Hepatocyte (in vitro differentiated cells): ENCODE results near the gene GSN. TPM values are rescaled to one million over a fixed set of nuclear protein-coding genes. Genes with fewer than 3 reads are reported as not detected.

Experiments
- DNase-seq: peaks from one replicate; pipeline ENCODE4 v3.0.0-alpha.2; 2016; ENCODE audit warnings: low spot score
- H2AFZ ChIP-seq: fragments of 200-600 bp; sonication (generic); 2 replicates; pipeline ENCODE4 v1.6.0; 2016; ENCODE audit warnings: antibody characterized with exemption, mild to moderate bottlenecking
- H3K27ac ChIP-seq: fragments of 200-600 bp; sonication (generic); 2 replicates; pipeline ENCODE4 v1.5.1; 2016; ENCODE audit warnings: mild to moderate bottlenecking
- H3K27me3 ChIP-seq: fragments of 200-600 bp; sonication (generic); 2 replicates; pipeline ENCODE4 v1.6.1; 2016
- H3K36me3 ChIP-seq: fragments of 200-600 bp; sonication (generic); replicated peaks from 2 replicates; pipeline ENCODE4 v1.5.1; 2016; ENCODE audit warnings: low read depth; ENCODE audit not compliant: insufficient read depth
- H3K4me1 ChIP-seq: fragments of 200-600 bp; sonication (generic); 2 replicates; pipeline ENCODE4 v1.5.1; 2016; ENCODE audit warnings: mild to moderate bottlenecking, moderate library complexity; ENCODE audit not compliant: insufficient read depth
- H3K4me2 ChIP-seq: fragments of 200-600 bp; sonication (generic); 2 replicates; pipeline ENCODE4 v1.6.0; 2016
- H3K4me3 ChIP-seq: fragments of 200-600 bp; sonication (generic); 2 replicates; pipeline ENCODE4 v1.5.1; 2016; ENCODE audit warnings: mild to moderate bottlenecking
- H3K79me2 ChIP-seq: fragments of 200-600 bp; sonication (generic); 2 replicates; pipeline ENCODE4 v1.6.0; 2017; ENCODE audit warnings: mild to moderate bottlenecking
- H3K9me2 ChIP-seq: fragments of 200-600 bp; sonication (generic); replicated peaks from 2 replicates; pipeline ENCODE4 v1.6.0; 2017; ENCODE audit warnings: mild to moderate bottlenecking; ENCODE audit not compliant: insufficient read depth
- H3K9me3 ChIP-seq: fragments of 200-600 bp; sonication (generic); 2 replicates; pipeline ENCODE4 v1.5.1; 2016; ENCODE audit warnings: low read depth, mild to moderate bottlenecking
- H4K20me1 ChIP-seq: fragments of 200-600 bp; sonication (generic); 2 replicates; pipeline ENCODE4 v1.6.0; 2016; ENCODE audit warnings: mild to moderate bottlenecking; ENCODE audit not compliant: insufficient read depth, poor library complexity, severe bottlenecking
- CTCF ChIP-seq: fragments of 200-600 bp; sonication (generic); IDR thresholded peaks from 2 replicates; pipeline ENCODE4 v1.5.1; 2016; ENCODE audit warnings: antibody characterized with exemption, mild to moderate bottlenecking; ENCODE audit not compliant: poor library complexity
- EZH2 ChIP-seq: fragments of 200-600 bp; sonication (generic); IDR thresholded peaks from 2 replicates; pipeline ENCODE4 v1.6.1; 2016; ENCODE audit warnings: antibody characterized with exemption, mild to moderate bottlenecking, borderline replicate concordance
- EZH2phosphoT487 ChIP-seq: fragments of 200-600 bp; sonication (generic); IDR thresholded peaks from one replicate; pipeline ENCODE4 v1.6.1; 2018; ENCODE audit warnings: antibody characterized with exemption, mild to moderate bottlenecking, low read depth, moderate library complexity; ENCODE audit not compliant: unreplicated experiment, severe bottlenecking
- WGBS: methylation state at CpG from one replicate; pipeline ENCODE4 v1.1.6; 2016; ENCODE audit warnings: low lambda C conversion rate; ENCODE audit errors: missing lambda C conversion rate; 5-methylcytosine and 5-hydroxymethylcytosine counted together
- polyA plus RNA-seq: library from polyadenylated mRNA; unstranded; fragments of >200 nt; fragmentation: Nextera tagmentation; extraction: Ambion mirVana; gene quantifications from 2 replicates; pipeline ENCODE4 v1.2.1, GENCODE V29; 2016
- total RNA-seq: library from RNA; depleted of rRNA; stranded (reverse); fragments of >200 nt; gene quantifications from 2 replicates; pipeline ENCODE4 v1.2.3, GENCODE V29; 2014

GSN gene
- total and polyA plus RNA-seq, 2 experiments from 2014 or later: 396 to 404 TPM

DNA sequence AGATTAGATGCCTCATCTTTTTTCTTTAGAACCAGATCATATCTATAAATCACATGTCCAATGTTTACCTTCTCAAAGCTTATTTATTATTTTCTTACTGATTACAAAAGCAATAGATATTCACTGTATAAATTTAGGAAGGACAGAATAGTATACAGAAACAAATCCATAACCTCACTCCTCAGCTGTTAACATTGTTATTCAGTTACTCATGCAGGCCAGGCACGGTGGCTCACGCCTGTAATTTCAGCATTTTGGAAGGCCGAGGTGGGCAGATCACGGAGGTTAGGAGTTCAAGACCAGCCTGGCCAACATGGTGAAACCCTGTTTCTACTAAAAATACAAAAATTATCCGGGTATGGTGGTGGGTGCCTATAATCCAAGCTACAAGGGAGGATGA, 86.8 kb downstream of the GSN start:
- no peak overlapping the region for H2AFZ ChIP-seq
- no peaks in the 10 kb centered on the region for H3K27me3 ChIP-seq
- H3K36me3 ChIP-seq: no peaks in the 10 kb centered on the region
- TF ChIP-seq CTCF (no peak), EZH2 (no peak), EZH2phosphoT487 (no peak)
- peak overlapping the region; percentile 35 for H3K27ac ChIP-seq
- H3K4me3 ChIP-seq: no peak overlapping the region
- no peak overlapping the region for H3K4me2 ChIP-seq
- H3K79me2 ChIP-seq: peaks cover 16% of the 10 kb centered on the region
- H3K9me3 ChIP-seq: no peaks in the 10 kb centered on the region
- H3K4me1 ChIP-seq: peaks cover 15% of the 10 kb centered on the region
- no peaks in the 10 kb centered on the region for H3K9me2 ChIP-seq
- WGBS: 86% methylated on average over 5 of the region's 5 CpGs
- DNase-seq: no peak
- H4K20me1 ChIP-seq: no peaks in the 10 kb centered on the region

- H3K36me3 ChIP-seq: no peaks in the 10 kb centered on the region
- no peaks in the 10 kb centered on the region for H3K27me3 ChIP-seq
- H3K4me2 ChIP-seq: no peak overlapping the region
- peaks cover 17% of the 10 kb centered on the region for H3K4me1 ChIP-seq
- no peaks in the 10 kb centered on the region for H3K9me3 ChIP-seq
- no peak for DNase-seq
- no peak overlapping the region for H2AFZ ChIP-seq
- H3K79me2 ChIP-seq: peaks cover 31% of the 10 kb centered on the region
- H4K20me1 ChIP-seq: no peaks in the 10 kb centered on the region
- TF ChIP-seq EZH2 (no peak), CTCF (no peak), EZH2phosphoT487 (no peak)
- 64% methylated on average over 3 of the region's 3 CpGs for WGBS
- H3K27ac ChIP-seq: peak overlapping the region; percentile 39
- no peak overlapping the region for H3K4me3 ChIP-seq
- no peaks in the 10 kb centered on the region for H3K9me2 ChIP-seq
Measured at GRCh38 chr9:121357011-121357410, 89.0 kb downstream of the GSN start.

GRCh38 chr9:121358751-121359150, 90.8 kb downstream of the GSN start:
- no peaks in the 10 kb centered on the region for H3K9me3 ChIP-seq

More at GRCh38 chr9:121358751-121359150, 90.8 kb downstream of the GSN start:
- Histone ChIP-seq H3K4me3 (no peak overlapping the region), H3K79me2 (peaks cover 39% of the 10 kb centered on the region), H3K9me2 (no peaks in the 10 kb centered on the region), H3K4me1 (peaks cover 32% of the 10 kb centered on the region), H3K4me2 (no peak overlapping the region), H2AFZ (no peak overlapping the region), H4K20me1 (no peaks in the 10 kb centered on the region), H3K27ac (no peak overlapping the region), H3K27me3 (no peaks in the 10 kb centered on the region), H3K36me3 (no peaks in the 10 kb centered on the region)
- DNase-seq: no peak
- WGBS: 94% methylated on average over 3 of the region's 3 CpGs
- TF ChIP-seq EZH2phosphoT487 (no peak), CTCF (no peak), EZH2 (no peak)
